ENCODE results near the gene FST. TPM values are rescaled to one million over a fixed set of nuclear protein-coding genes. Genes with fewer than 3 reads are reported as not detected.
A peak's percentile ranks its signal among the peaks of the same experiment; 100 is the strongest.

The FST gene
- total RNA-seq, 1 donor from 2014 or later: not detected

- ChIA-PET CTCF (no interaction called here), POLR2A (no interaction called here)
- H3K27me3 Mint-ChIP-seq: peaks cover 30% of the 10 kb centered on the region
- H3K36me3 Mint-ChIP-seq (ENCODE audit: low read depth): no peaks in the 10 kb centered on the region
- ATAC-seq (ENCODE audit: low read depth) (no peak), DNase-seq (no peak)
- no peaks in the 10 kb centered on the region for H3K9me3 Mint-ChIP-seq
- TF ChIP-seq CTCF (IDR thresholded peaks at IDR 0.05): no peak
- no peak overlapping the region for H3K27ac Mint-ChIP-seq
- intact Hi-C loops (cut with micrococcal nuclease): loop anchor here (5.0 kb wide), 1 partner anchor 368 kb away; the partner anchor contains the start of gene MOCS2
- H3K4me3 Mint-ChIP-seq: no peak overlapping the region
- H3K4me1 Mint-ChIP-seq: peaks cover 11% of the 10 kb centered on the region
Measured at GRCh38 chr5:53475320-53475719, 5.1 kb upstream of the FST start.

DNA sequence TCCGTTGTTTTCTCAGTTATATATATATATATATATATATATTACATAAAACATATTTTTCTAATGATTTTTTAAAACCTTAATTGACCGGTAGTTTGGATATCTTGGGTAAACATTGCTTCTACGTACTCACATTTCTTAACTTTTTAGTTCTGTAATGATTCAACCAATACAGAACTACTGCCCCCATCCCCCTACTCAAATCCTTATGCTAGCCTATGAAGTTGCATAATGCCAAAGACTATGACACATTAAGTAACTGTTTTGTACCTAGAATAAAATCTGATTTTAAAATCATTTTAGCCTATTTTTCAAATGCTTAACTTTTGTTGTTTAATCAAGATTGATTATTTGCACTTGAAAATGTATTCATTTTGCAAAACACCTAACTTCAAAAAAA, 4.4 kb upstream of the FST start:
- DNase-seq: no peak
- Mint-ChIP-seq H3K4me3 (no peak overlapping the region), H3K27me3 (peaks cover 33% of the 10 kb centered on the region), H3K27ac (no peak overlapping the region), H3K9me3 (no peaks in the 10 kb centered on the region), H3K36me3 (ENCODE audit: low read depth) (no peaks in the 10 kb centered on the region), H3K4me1 (peaks cover 15% of the 10 kb centered on the region)
- ChIA-PET CTCF (interaction anchor here (1.5 kb wide), 1 partner anchor 753 kb away, joined by 5 read pairs; no protein-coding TSS in a partner anchor), POLR2A (no interaction called here)
- intact Hi-C loops (cut with micrococcal nuclease): loop anchor here (5.0 kb wide), 1 partner anchor 369 kb away; the partner anchor contains the start of gene MOCS2
- ATAC-seq (ENCODE audit: low read depth): no peak
- TF ChIP-seq CTCF (IDR thresholded peaks at IDR 0.05): no peak

DNA sequence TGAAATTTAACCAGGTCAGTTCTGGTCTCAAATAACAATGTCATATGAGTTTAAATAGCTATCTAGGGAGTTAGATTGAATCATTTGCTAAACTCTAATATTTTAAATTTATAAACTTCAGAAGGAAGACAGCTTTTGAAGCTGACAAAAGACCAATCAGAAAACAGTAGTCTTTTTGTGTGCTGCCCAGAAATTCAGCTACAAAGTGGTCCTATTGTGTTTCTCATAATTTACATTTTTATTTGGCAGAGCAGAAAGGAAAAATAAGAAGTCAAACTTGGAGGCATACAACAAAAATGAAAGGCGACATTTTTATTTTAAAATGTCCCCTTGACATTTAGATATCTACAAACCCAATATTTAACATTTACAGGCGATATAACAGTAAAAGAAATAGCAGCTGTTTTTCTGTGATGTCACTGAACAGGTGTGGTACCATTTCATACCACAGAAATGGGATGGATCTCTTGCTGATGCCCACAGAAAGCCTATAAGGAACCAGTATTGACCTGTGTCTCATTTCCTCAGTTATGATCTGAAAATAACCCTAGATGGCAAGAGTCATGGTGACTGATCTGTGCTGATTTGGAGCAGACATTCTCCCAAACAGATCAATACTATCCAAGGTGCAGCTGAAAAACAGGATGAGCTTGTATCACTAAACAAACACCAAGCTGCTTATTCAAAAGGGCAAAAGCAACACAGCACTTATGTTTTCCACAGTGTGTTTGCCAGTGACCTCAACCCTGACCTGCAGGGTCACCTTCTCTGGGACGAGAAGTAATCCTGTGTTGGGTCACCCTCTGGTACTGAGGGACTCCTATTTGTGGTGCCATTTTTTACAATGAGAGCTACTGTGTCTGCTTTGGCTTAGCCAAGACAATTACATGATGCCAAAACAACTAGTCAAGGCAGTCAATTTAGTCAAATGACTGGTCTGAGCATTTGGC, 3.6 kb upstream of the FST start:
- no peak for DNase-seq
- H3K4me1 Mint-ChIP-seq: peaks cover 23% of the 10 kb centered on the region
- intact Hi-C loops (cut with micrococcal nuclease): loop anchor here (5.0 kb wide), 1 partner anchor 370 kb away; the partner anchor contains the start of gene MOCS2
- CTCF ChIA-PET: interaction anchor here (1.5 to 1.7 kb wide), 2 partner anchors 752 to 758 kb away, joined by 4 to 5 read pairs; no protein-coding TSS in a partner anchor
- no peak overlapping the region for H3K4me3 Mint-ChIP-seq
- no peak for TF ChIP-seq CTCF (IDR thresholded peaks at IDR 0.05)
- H3K27me3 Mint-ChIP-seq: peaks cover 28% of the 10 kb centered on the region
- no peak overlapping the region for H3K27ac Mint-ChIP-seq
- no peaks in the 10 kb centered on the region for H3K9me3 Mint-ChIP-seq
- ATAC-seq (ENCODE audit: low read depth): no peak
- no peaks in the 10 kb centered on the region for H3K36me3 Mint-ChIP-seq (ENCODE audit: low read depth)
- POLR2A ChIA-PET: interaction anchor here (0.5 kb wide), 1 partner anchor 456 kb away, joined by 3 read pairs; no protein-coding TSS in a partner anchor

DNA sequence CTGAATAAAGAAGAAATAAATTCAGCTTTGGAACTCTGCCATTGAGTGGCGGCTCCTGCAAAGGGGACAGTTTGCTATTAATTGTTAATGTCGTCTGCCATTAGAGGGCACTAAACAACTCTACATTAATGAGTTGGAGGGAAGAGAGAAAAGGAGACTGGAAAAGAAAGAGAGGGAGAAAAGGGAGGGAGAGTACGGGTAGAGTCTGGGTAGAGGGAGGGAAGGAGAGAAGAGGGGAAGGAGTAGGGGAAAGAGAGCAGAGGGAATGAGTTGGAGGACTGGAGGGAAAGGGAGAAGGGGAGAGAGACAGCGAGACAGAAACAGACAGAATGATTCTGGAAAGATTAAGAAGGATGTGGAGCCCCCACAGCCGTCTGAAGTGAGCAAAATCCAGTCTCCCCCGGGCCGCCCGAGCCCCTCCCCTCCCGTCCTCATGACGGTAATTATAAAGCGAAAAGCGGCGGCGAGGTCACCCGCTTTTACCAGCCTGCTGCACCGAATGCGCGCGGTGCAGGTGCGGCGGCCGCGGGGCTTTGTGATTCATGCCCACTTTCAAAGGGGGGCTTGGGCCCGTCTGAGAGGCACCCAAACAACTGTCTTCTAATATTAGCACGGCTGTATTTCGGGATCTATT, 1.9 kb upstream of the FST start:
- ATAC-seq (ENCODE audit: low read depth): peak; percentile 15
- CTCF ChIA-PET: interaction anchor here (1.0 to 1.7 kb wide), 4 partner anchors 747 to 756 kb away, joined by 4 to 8 read pairs (median 4); no protein-coding TSS in a partner anchor
- DNase-seq: no peak
- peaks cover 37% of the 10 kb centered on the region for H3K4me1 Mint-ChIP-seq
- H3K4me3 Mint-ChIP-seq: peak overlapping the region; percentile 78
- intact Hi-C loops (cut with micrococcal nuclease): loop anchor here (1.0 to 5.0 kb wide), 5 partner anchors 82 to 832 kb away; partner anchors contain the start of genes ARL15, MOCS2 and NDUFS4
- no peak overlapping the region for H3K27ac Mint-ChIP-seq
- H3K27me3 Mint-ChIP-seq: peaks cover 34% of the 10 kb centered on the region
- no peaks in the 10 kb centered on the region for H3K36me3 Mint-ChIP-seq (ENCODE audit: low read depth)
- H3K9me3 Mint-ChIP-seq: no peaks in the 10 kb centered on the region
- TF ChIP-seq CTCF (IDR thresholded peaks at IDR 0.05): no peak
- POLR2A ChIA-PET: no interaction called here

All from activated B cell treated with CpG ODN at 0.5 μM for 24 hours (primary cell).